Umbilical cord (tissue), 2 donors: ENCODE results near the gene NUDT1. TPM values are rescaled to one million over a fixed set of nuclear protein-coding genes. Genes with fewer than 3 reads are reported as not detected.
A peak's percentile ranks its signal among the peaks of the same experiment; 100 is the strongest.

ENCODE experiments used
- DNase-seq: peaks from one replicate; pipeline ENCODE4 v3.0.0-alpha.2; 2015; ENCODE audit warnings: low spot score
- total RNA-seq: library from RNA; depleted of rRNA; stranded (reverse); fragments of >200 nt; gene quantifications from one replicate; pipeline ENCODE4 v1.2.3, GENCODE V29; 2014; ENCODE audit warnings: low replicate concordance; ENCODE audit not compliant: insufficient read depth

NUDT1 gene
- 2.2 TPM for total RNA-seq

GRCh38 chr7:2241580-2242540 lies at the start of gene NUDT1, which contains the start of gene MRM2:
NUDT1 (plus strand) TSS chr7:2242226; CDS start chr7:2244575, 2,349 bp downstream.
MRM2 (minus strand) TSS chr7:2242205; CDS start chr7:2242169, 36 bp downstream.
- DNase-seq = peak; percentile 78

- no peak for DNase-seq
These were observed 49.0 kb upstream of the NUDT1 start for GRCh38 chr7:2192831-2193534.

- DNase-seq = no peak
These were observed 48.3 kb upstream of the NUDT1 start for GRCh38 chr7:2193575-2194305.

GRCh38 chr7:2195400-2196246 lies 46.4 kb upstream of the NUDT1 start:
- no peak for DNase-seq

GRCh38 chr7:2196381-2197378 lies 45.3 kb upstream of the NUDT1 start:
- DNase-seq = no peak

GRCh38 chr7:2197436-2198155 lies 44.4 kb upstream of the NUDT1 start:
- no peak for DNase-seq

GRCh38 chr7:2198206-2198605 lies 43.8 kb upstream of the NUDT1 start:
- DNase-seq = no peak

GRCh38 chr7:2198760-2199159 lies 43.3 kb upstream of the NUDT1 start:
- DNase-seq = no peak

- no peak for DNase-seq
These were observed 42.5 kb upstream of the NUDT1 start for GRCh38 chr7:2199528-2199927.

GRCh38 chr7:2199956-2200583 lies 42.0 kb upstream of the NUDT1 start:
- no peak for DNase-seq

- DNase-seq = no peak
These were observed 41.4 kb upstream of the NUDT1 start for GRCh38 chr7:2200584-2200980.

GRCh38 chr7:2201128-2201527 lies 40.9 kb upstream of the NUDT1 start:
- DNase-seq = no peak

- peak; percentile 56 for DNase-seq
These were observed 40.2 kb upstream of the NUDT1 start for GRCh38 chr7:2201686-2202360.

- no peak for DNase-seq
These were observed 39.7 kb upstream of the NUDT1 start for GRCh38 chr7:2202361-2202761.

- peak; percentile 88 for DNase-seq
These were observed 38.9 kb upstream of the NUDT1 start for GRCh38 chr7:2202901-2203765.

- DNase-seq = peak; percentile 55
These were observed 38.2 kb upstream of the NUDT1 start for GRCh38 chr7:2203766-2204300.

GRCh38 chr7:2204446-2204845 lies 37.6 kb upstream of the NUDT1 start:
- no peak for DNase-seq
